ENCODE results near the gene CAMKK1.

DNA sequence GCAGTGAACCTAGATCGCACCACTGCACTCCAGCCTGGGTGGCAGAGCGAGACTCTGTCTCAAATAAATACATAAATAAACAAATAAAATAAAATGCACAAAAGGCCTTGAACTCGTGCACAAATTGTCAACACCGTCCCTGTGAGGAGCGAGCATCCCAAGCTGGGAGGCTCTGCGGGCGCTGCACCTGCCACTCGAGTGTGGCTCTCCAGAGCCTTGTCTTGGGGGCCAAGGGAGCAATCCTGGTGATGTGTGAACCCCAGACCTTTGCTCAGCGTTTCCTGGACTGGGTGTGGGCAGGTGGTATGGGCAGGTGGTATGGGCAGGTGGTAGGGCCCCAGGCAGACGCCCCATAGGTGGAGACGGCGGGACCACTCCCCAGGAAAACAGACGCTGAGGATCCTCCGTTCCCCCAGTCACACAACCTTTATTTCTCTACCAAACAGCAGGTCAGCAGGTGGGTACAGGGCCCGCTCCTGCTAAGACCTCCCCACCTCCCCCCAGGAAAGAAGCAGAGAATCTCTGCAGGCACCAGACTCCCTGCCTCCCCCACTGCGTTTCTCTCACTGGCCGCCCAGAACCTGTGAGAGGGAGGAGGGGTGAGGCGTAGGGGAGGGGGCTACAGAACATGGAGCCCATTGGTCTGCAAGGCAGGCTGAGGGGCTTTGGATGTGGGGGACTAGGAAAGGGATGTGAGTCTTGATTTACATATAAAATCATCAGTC, 30.8 kb upstream of the CAMKK1 start:
- TF ChIP-seq ESRRG (CRISPR knock-in tag; IDR thresholded peaks at IDR 0.05) (no peak), TOX (CRISPR knock-in tag; IDR thresholded peaks at IDR 0.05; ENCODE audit: borderline replicate concordance) (no peak), ZNF8 (CRISPR knock-in tag; IDR thresholded peaks at IDR 0.05) (no peak), ZFP3 (CRISPR knock-in tag; IDR thresholded peaks at IDR 0.05) (no peak), TCF4 (CRISPR knock-in tag; IDR thresholded peaks at IDR 0.05; ENCODE audit: borderline replicate concordance) (no peak), ZFP30 (CRISPR knock-in tag; IDR thresholded peaks at IDR 0.05) (no peak), CSDC2 (CRISPR knock-in tag; IDR thresholded peaks at IDR 0.05) (no peak), RARB (CRISPR knock-in tag; IDR thresholded peaks at IDR 0.05) (no peak), ARNTL (CRISPR knock-in tag; IDR thresholded peaks at IDR 0.05; ENCODE audit: borderline replicate concordance, low read depth) (no peak)
- TF ChIP-seq, protein P1, sequence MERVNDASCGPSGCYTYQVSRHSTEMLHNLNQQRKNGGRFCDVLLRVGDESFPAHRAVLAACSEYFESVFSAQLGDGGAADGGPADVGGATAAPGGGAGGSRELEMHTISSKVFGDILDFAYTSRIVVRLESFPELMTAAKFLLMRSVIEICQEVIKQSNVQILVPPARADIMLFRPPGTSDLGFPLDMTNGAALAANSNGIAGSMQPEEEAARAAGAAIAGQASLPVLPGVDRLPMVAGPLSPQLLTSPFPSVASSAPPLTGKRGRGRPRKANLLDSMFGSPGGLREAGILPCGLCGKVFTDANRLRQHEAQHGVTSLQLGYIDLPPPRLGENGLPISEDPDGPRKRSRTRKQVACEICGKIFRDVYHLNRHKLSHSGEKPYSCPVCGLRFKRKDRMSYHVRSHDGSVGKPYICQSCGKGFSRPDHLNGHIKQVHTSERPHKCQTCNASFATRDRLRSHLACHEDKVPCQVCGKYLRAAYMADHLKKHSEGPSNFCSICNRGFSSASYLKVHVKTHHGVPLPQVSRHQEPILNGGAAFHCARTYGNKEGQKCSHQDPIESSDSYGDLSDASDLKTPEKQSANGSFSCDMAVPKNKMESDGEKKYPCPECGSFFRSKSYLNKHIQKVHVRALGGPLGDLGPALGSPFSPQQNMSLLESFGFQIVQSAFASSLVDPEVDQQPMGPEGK (CRISPR knock-in tag; IDR thresholded peaks at IDR 0.05; ENCODE audit: borderline replicate concordance) = no peak
- TF ChIP-seq, protein P2, sequence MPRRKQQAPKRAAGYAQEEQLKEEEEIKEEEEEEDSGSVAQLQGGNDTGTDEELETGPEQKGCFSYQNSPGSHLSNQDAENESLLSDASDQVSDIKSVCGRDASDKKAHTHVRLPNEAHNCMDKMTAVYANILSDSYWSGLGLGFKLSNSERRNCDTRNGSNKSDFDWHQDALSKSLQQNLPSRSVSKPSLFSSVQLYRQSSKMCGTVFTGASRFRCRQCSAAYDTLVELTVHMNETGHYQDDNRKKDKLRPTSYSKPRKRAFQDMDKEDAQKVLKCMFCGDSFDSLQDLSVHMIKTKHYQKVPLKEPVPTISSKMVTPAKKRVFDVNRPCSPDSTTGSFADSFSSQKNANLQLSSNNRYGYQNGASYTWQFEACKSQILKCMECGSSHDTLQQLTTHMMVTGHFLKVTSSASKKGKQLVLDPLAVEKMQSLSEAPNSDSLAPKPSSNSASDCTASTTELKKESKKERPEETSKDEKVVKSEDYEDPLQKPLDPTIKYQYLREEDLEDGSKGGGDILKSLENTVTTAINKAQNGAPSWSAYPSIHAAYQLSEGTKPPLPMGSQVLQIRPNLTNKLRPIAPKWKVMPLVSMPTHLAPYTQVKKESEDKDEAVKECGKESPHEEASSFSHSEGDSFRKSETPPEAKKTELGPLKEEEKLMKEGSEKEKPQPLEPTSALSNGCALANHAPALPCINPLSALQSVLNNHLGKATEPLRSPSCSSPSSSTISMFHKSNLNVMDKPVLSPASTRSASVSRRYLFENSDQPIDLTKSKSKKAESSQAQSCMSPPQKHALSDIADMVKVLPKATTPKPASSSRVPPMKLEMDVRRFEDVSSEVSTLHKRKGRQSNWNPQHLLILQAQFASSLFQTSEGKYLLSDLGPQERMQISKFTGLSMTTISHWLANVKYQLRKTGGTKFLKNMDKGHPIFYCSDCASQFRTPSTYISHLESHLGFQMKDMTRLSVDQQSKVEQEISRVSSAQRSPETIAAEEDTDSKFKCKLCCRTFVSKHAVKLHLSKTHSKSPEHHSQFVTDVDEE (CRISPR knock-in tag; IDR thresholded peaks at IDR 0.05) = no peak
